Activated naive CD4-positive, alpha-beta T cell treated with anti-CD3 and anti-CD28 coated beads, Interleukin-2, amount 10 ng/mL, durations not matched to agents 7 days and 5 days (primary cell): ENCODE measurements around the gene NOL7.

Experiments used
- CTCF ChIA-PET: fragments of 350-600 bp; sonication (Branson Sonifier 250); formaldehyde crosslinking; loops from one replicate; lab custom pipeline; 2021; ENCODE audit warnings: antibody characterized with exemption; lab: Charles Lee
- DNase-seq: peaks from one replicate; pipeline ENCODE4 v3.0.0-alpha.2; 2020
- H3K27ac Mint-ChIP-seq: one replicate; pipeline ENCODE4 v1.8.0; 2021; ENCODE audit warnings: mild to moderate bottlenecking, moderate library complexity, mixed read lengths
- H3K27me3 Mint-ChIP-seq: one replicate; pipeline ENCODE4 v1.8.0; 2021; ENCODE audit warnings: mild to moderate bottlenecking, mixed read lengths
- H3K36me3 Mint-ChIP-seq: one replicate; pipeline ENCODE4 v1.8.0; 2021; ENCODE audit warnings: mixed read lengths
- H3K4me1 Mint-ChIP-seq: one replicate; pipeline ENCODE4 v1.8.0; 2021; ENCODE audit warnings: mixed read lengths
- H3K4me3 Mint-ChIP-seq: one replicate; pipeline ENCODE4 v1.8.0; 2021; ENCODE audit warnings: mild to moderate bottlenecking, moderate library complexity, mixed read lengths
- H3K9me3 Mint-ChIP-seq: one replicate; pipeline ENCODE4 v1.8.0; 2021; ENCODE audit warnings: mixed read lengths

NOL7 gene

GRCh38 chr6:13648850-13649249 lies 33.7 kb downstream of the NOL7 start:
- peaks cover 33% of the 10 kb centered on the region for H3K36me3 Mint-ChIP-seq
- H3K4me3 Mint-ChIP-seq, result no peak overlapping the region
- no peak for DNase-seq
- CTCF ChIA-PET, result interaction anchor here (1.4 kb wide), 1 partner anchor 24 kb away, joined by 3 read pairs; no protein-coding TSS in a partner anchor
- peaks cover 7% of the 10 kb centered on the region for H3K4me1 Mint-ChIP-seq
- no peaks in the 10 kb centered on the region for H3K27me3 Mint-ChIP-seq
- no peaks in the 10 kb centered on the region for H3K9me3 Mint-ChIP-seq
- H3K27ac Mint-ChIP-seq, result no peak overlapping the region

DNA sequence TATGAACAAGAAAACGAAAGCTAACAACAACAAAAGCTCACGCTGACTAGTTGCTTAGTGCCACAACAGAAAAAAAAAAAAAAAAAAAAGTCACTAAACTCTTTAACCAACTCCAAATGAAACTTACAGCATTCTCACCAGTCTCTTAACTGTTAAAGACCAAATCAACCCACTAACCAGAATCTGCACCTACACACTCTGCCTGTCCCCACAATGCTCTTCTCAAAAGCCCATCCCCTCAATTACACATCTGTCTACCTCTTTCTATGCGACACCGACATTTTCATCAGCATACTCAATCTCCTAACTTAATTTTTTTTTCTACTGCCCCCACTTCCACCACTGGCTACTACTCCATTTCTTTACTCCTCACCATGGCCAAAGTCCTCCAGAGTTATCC lies 34.3 kb downstream of the NOL7 start:
- H3K9me3 Mint-ChIP-seq, result no peaks in the 10 kb centered on the region
- DNase-seq, result no peak
- H3K27me3 Mint-ChIP-seq, result no peaks in the 10 kb centered on the region
- H3K4me1 Mint-ChIP-seq, result peaks cover 7% of the 10 kb centered on the region
- H3K36me3 Mint-ChIP-seq, result peaks cover 32% of the 10 kb centered on the region
- H3K4me3 Mint-ChIP-seq, result no peak overlapping the region
- peak overlapping the region; percentile 2 for H3K27ac Mint-ChIP-seq
- CTCF ChIA-PET, result interaction anchor here (1.4 kb wide), 1 partner anchor 25 kb away, joined by 3 read pairs; no protein-coding TSS in a partner anchor

DNA sequence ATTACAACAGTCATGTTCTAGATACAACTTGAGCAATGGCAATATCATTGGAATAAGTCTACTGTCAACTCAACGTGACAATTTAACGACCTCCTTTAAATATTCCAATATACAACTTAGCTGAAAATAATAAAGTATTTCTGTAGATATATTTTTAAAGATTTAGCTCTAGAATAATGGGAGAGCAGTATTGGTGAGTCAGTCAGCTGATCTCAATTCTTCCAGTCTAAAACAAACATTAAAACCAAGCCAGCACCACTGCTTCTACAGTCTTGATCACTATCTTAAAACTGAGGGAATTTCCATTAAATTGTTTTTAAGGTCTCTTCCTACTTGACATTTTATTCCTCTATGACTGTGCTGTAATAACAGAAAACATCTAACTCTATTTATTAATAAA lies 38.2 kb downstream of the NOL7 start:
- Mint-ChIP-seq H3K4me1 (peaks cover 13% of the 10 kb centered on the region), H3K9me3 (no peaks in the 10 kb centered on the region), H3K4me3 (no peak overlapping the region), H3K27me3 (no peaks in the 10 kb centered on the region), H3K27ac (no peak overlapping the region), H3K36me3 (peaks cover 37% of the 10 kb centered on the region)
- DNase-seq, result no peak
- CTCF ChIA-PET, result no interaction called here

- Mint-ChIP-seq H3K36me3 (peaks cover 31% of the 10 kb centered on the region), H3K27me3 (no peaks in the 10 kb centered on the region), H3K4me1 (peaks cover 12% of the 10 kb centered on the region), H3K27ac (no peak overlapping the region), H3K9me3 (no peaks in the 10 kb centered on the region), H3K4me3 (no peak overlapping the region)
- CTCF ChIA-PET, result interaction anchor here (1.0 kb wide), 1 partner anchor 41 kb away, joined by 3 read pairs; no protein-coding TSS in a partner anchor
- no peak for DNase-seq
These were observed 39.4 kb downstream of the NOL7 start for GRCh38 chr6:13654496-13654895.

GRCh38 chr6:13655700-13656099 lies 40.6 kb downstream of the NOL7 start:
- Mint-ChIP-seq H3K4me3 (no peak overlapping the region), H3K9me3 (no peaks in the 10 kb centered on the region), H3K27ac (no peak overlapping the region), H3K36me3 (peaks cover 24% of the 10 kb centered on the region), H3K27me3 (no peaks in the 10 kb centered on the region), H3K4me1 (peaks cover 10% of the 10 kb centered on the region)
- CTCF ChIA-PET, result no interaction called here
- no peak for DNase-seq

DNA sequence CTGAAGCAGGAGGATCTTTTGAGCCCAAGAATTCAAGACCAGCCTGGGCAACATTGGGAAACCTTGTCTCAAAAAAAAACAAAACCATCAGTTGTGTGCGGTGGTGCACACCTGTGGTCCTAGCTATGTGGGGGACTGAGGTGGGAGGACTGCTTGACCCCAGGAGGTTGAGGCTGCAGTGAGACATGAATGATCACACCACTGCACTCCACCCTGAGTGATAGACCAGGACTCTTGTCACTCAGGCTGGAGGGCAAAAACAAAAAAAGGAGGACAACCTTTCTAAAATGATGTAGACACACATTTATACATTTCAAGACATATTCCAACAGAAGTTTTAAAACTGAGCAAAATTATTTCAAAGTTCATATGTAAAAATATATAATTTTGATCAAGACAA lies 45.1 kb downstream of the NOL7 start:
- H3K27me3 Mint-ChIP-seq, result no peaks in the 10 kb centered on the region
- no peak overlapping the region for H3K27ac Mint-ChIP-seq
- peaks cover 16% of the 10 kb centered on the region for H3K36me3 Mint-ChIP-seq
- DNase-seq, result no peak
- H3K4me1 Mint-ChIP-seq, result peaks cover 39% of the 10 kb centered on the region
- CTCF ChIA-PET, result no interaction called here
- no peaks in the 10 kb centered on the region for H3K9me3 Mint-ChIP-seq
- no peak overlapping the region for H3K4me3 Mint-ChIP-seq

DNA sequence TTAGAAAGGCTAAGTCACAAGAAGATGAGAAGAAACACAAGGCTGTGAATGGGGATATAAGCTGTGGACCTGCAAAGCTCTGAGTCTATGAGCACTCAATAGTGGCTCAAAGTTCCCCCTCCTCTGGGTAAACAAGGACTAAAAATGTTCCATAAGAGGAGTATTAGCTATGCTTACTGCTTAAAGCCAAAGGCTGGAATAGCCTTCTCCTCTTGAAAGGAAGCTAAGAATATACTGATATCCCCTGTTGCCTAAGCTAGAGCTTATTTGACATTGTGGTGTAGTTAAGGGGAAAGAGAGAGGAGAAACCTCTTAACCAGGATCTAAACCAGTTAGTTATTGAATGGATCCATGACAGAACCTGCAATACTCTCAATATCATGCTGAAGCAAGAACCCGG lies 45.8 kb downstream of the NOL7 start:
- no peak overlapping the region for H3K27ac Mint-ChIP-seq
- CTCF ChIA-PET, result no interaction called here
- no peak overlapping the region for H3K4me3 Mint-ChIP-seq
- H3K27me3 Mint-ChIP-seq, result no peaks in the 10 kb centered on the region
- peaks cover 40% of the 10 kb centered on the region for H3K4me1 Mint-ChIP-seq
- peaks cover 15% of the 10 kb centered on the region for H3K36me3 Mint-ChIP-seq
- DNase-seq, result no peak
- no peaks in the 10 kb centered on the region for H3K9me3 Mint-ChIP-seq

GRCh38 chr6:13661647-13662046 lies 46.5 kb downstream of the NOL7 start:
- Mint-ChIP-seq H3K27ac (no peak overlapping the region), H3K9me3 (no peaks in the 10 kb centered on the region), H3K4me3 (no peak overlapping the region), H3K4me1 (peaks cover 43% of the 10 kb centered on the region), H3K36me3 (peaks cover 14% of the 10 kb centered on the region), H3K27me3 (no peaks in the 10 kb centered on the region)
- DNase-seq, result no peak
- CTCF ChIA-PET, result no interaction called here

GRCh38 chr6:13662651-13663334 lies 47.7 kb downstream of the NOL7 start:
- Mint-ChIP-seq H3K4me1 (peaks cover 54% of the 10 kb centered on the region), H3K36me3 (peaks cover 9% of the 10 kb centered on the region), H3K4me3 (no peak overlapping the region), H3K9me3 (no peaks in the 10 kb centered on the region), H3K27me3 (no peaks in the 10 kb centered on the region), H3K27ac (no peak overlapping the region)
- no peak for DNase-seq
- CTCF ChIA-PET, result no interaction called here

DNA sequence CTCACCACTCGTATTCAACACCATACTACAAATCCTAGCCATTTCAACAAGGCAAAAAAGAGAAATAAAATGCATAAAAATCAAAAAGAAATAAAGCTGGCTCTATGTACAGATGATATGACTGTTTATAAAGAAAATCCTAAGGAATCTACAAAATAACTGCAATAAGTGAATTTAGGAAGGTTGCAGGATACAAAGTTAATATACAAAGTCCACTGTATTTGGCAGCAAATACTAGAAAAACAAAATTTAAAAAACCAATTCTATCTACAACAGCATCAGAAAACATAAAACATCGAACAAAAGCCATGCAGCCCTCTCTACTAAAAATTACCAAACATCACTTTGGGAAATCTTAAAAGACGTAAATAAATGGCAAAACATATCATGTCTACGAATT lies 48.9 kb downstream of the NOL7 start:
- Mint-ChIP-seq H3K9me3 (no peaks in the 10 kb centered on the region), H3K4me1 (peaks cover 63% of the 10 kb centered on the region), H3K36me3 (peaks cover 9% of the 10 kb centered on the region), H3K4me3 (no peak overlapping the region), H3K27me3 (no peaks in the 10 kb centered on the region), H3K27ac (no peak overlapping the region)
- CTCF ChIA-PET, result no interaction called here
- no peak for DNase-seq

DNA sequence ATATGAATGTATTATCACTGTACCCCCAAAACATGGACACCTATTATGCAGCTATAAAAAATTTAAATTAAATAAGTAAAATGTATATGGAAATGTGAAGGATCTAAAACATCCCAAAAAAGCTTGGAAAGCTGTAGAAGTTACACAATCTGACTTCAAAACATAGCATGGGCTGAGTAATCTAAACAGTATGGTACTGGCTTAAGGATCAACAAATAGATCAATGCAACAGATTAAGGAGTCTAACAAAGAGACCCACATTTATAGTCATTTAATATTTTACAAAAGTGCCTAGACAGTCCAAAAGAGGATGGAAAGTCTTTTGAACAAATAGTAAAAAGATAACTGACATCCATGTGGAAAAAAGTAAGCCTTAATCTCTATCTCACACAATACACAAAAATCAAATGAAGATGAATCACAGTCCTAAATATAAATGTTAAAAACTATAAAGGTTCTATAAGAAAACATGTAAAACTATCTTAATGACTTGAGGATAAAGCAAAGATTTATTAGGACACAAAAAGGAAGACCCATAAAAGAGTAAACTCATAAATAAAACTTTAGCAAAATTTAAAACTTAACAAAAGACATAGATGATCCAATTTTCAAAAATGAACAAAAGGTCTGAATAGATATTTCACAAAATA lies 49.7 kb downstream of the NOL7 start:
- H3K9me3 Mint-ChIP-seq, result no peaks in the 10 kb centered on the region
- CTCF ChIA-PET, result no interaction called here
- peaks cover 14% of the 10 kb centered on the region for H3K36me3 Mint-ChIP-seq
- H3K27me3 Mint-ChIP-seq, result no peaks in the 10 kb centered on the region
- no peak for DNase-seq
- no peak overlapping the region for H3K27ac Mint-ChIP-seq
- H3K4me3 Mint-ChIP-seq, result no peak overlapping the region
- peaks cover 67% of the 10 kb centered on the region for H3K4me1 Mint-ChIP-seq

DNA sequence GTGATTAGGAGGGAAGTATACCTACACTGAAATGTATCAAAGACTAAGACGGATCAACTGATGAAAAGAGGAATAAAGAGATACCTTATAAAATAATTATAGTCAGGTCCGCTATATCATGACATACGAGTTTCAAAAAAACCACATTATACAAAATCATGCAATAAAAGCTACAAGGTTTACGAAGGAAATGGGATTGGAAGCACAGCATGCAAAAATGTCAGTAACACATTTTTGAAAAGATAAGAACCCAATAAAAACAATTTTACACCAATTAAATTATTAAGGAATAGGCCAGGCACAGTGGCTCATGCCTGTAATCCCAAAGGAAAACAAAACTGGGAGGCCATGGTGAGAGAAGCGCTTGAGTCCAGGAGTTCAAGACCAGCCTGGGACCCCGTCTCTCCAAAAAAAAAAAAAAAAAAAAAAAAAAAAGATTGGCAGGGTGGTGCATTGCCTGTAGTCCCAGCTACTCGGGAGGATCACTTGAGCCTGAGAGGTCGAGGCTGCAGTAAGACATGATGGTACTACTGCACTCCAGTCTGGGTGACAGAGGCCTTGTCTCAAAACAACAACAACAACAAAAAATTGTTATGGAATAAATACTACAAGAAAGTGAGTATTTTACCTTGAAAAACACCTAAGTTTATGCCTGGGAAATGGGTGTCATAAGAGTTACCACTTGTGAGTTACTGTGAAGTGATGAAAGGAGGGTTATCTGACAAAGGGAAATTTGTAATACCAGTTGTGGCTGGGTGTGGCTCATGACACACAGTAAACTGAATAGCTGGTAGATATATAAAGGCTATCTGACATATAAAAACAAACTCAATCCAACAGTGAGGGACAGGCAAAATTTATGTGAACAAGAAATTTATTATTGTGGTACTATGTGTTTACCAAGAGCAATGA lies 51.3 kb downstream of the NOL7 start:
- CTCF ChIA-PET, result no interaction called here

GRCh38 chr6:13667655-13668054 lies 52.5 kb downstream of the NOL7 start:
- Mint-ChIP-seq H3K36me3 (peaks cover 18% of the 10 kb centered on the region), H3K9me3 (peaks cover 3% of the 10 kb centered on the region), H3K4me3 (no peak overlapping the region), H3K27me3 (no peaks in the 10 kb centered on the region), H3K4me1 (peaks cover 62% of the 10 kb centered on the region), H3K27ac (no peak overlapping the region)
- DNase-seq, result no peak
- CTCF ChIA-PET, result no interaction called here

More for the DNA sequence above, 51.3 kb downstream of the NOL7 start:
- Mint-ChIP-seq H3K36me3 (peaks cover 17% of the 10 kb centered on the region), H3K27ac (no peak overlapping the region), H3K9me3 (peaks cover 3% of the 10 kb centered on the region), H3K4me3 (no peak overlapping the region), H3K27me3 (no peaks in the 10 kb centered on the region), H3K4me1 (peaks cover 63% of the 10 kb centered on the region)
- DNase-seq, result no peak

DNA sequence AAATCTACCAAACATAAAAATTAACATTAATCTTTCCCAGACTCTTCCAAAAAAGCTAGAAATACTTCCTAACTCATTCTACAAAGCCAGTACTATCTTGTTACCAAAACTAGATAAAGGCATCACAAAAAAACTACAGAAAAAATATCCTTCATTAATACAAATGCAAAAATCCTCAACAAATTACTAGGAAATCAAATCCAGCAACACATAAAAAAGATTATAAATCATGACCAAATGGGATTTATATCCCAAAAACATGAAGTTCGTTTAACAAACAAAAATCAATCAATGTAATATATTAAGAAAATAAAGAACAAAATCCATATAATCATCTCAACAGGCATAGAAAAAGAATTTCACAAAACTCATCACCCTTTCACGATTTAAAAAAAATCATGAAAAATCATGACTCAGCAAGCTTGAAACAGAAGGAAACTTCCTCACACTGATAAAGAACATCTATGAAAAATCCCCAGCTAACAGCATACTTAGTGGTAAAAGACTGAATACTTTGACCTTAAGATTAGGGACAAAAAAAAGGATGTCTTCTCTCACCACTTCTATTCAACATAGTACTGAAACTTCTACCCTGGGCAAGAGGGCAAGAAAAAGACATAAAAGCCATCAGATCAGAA lies 53.3 kb downstream of the NOL7 start:
- Mint-ChIP-seq H3K9me3 (peaks cover 3% of the 10 kb centered on the region), H3K27ac (peak overlapping the region; percentile 3), H3K4me3 (no peak overlapping the region), H3K4me1 (peaks cover 63% of the 10 kb centered on the region), H3K36me3 (peaks cover 22% of the 10 kb centered on the region), H3K27me3 (no peaks in the 10 kb centered on the region)
- no peak for DNase-seq
- CTCF ChIA-PET, result no interaction called here
